Neural cell (in vitro differentiated cells): ENCODE measurements around the gene TMEM40. TPM values are rescaled to one million over a fixed set of nuclear protein-coding genes. Genes with fewer than 3 reads are reported as not detected.

Experiments used
- H2AFZ ChIP-seq: fragments of 200-600, 300-800 bp; sonication (generic), shearing (Covaris generic); 2 replicates; pipeline ENCODE4 v1.6.0; 2014; ENCODE audit warnings: low read depth, mild to moderate bottlenecking, antibody characterized with exemption, low read length, moderate library complexity
- H3F3A ChIP-seq: fragments of 200-600 bp; shearing (Covaris generic); 2 replicates; pipeline ENCODE4 v1.6.1; 2016; ENCODE audit warnings: mild to moderate bottlenecking, moderate library complexity, mixed read lengths, antibody characterized with exemption, low read length; ENCODE audit not compliant: insufficient read depth, poor library complexity, severe bottlenecking
- H3K27ac ChIP-seq: fragments of 200-600, 300-800 bp; sonication (generic), shearing (Covaris generic); 2 replicates; pipeline ENCODE4 v1.5.1; 2014; ENCODE audit warnings: mild to moderate bottlenecking, low read length, moderate library complexity
- H3K27me3 ChIP-seq: fragments of 300-800, 200-600 bp; sonication (generic), shearing (Covaris generic); 2 replicates; pipeline ENCODE4 v1.6.0; 2014; ENCODE audit warnings: mild to moderate bottlenecking, low read depth, low read length, moderate library complexity; ENCODE audit not compliant: insufficient read depth
- H3K36me3 ChIP-seq: fragments of 300-800, 200-600 bp; sonication (generic), shearing (Covaris generic); 2 replicates; pipeline ENCODE4 v1.5.1; 2014; ENCODE audit warnings: mild to moderate bottlenecking, antibody characterized with exemption, low read length, moderate library complexity; ENCODE audit not compliant: insufficient read depth
- H3K4me2 ChIP-seq: fragments of 300-800, 200-600 bp; sonication (generic), shearing (Covaris generic); 2 replicates; pipeline ENCODE4 v1.6.0; 2014; ENCODE audit warnings: mild to moderate bottlenecking, low read length
- H3K4me3 ChIP-seq: fragments of 300-800, 200-600 bp; sonication (generic), shearing (Covaris generic); 2 replicates; pipeline ENCODE4 v1.5.1; 2014; ENCODE audit warnings: mild to moderate bottlenecking, low read length, moderate library complexity
- H3K79me2 ChIP-seq: fragments of 200-600 bp; shearing (Covaris generic); replicated peaks from 2 replicates; pipeline ENCODE4 v1.6.0; 2014; ENCODE audit warnings: mild to moderate bottlenecking, low read length, moderate library complexity; ENCODE audit not compliant: insufficient read depth
- H3K9ac ChIP-seq: fragments of 300-800, 200-600 bp; sonication (generic), shearing (Covaris generic); 2 replicates; pipeline ENCODE4 v1.6.1; 2016; ENCODE audit warnings: mild to moderate bottlenecking, low read length, mixed read lengths
- H3K9me2 ChIP-seq: fragments of 200-600 bp; shearing (Covaris generic); 2 replicates; pipeline ENCODE4 v1.6.1; 2016; ENCODE audit warnings: mild to moderate bottlenecking, low read length, mixed read lengths; ENCODE audit not compliant: insufficient read depth
- H3K9me3 ChIP-seq: fragments of 200-600, 300-800 bp; sonication (generic), shearing (Covaris generic); 2 replicates; pipeline ENCODE4 v1.6.1; 2016; ENCODE audit warnings: mild to moderate bottlenecking, mixed run types, low read length, moderate library complexity, mixed read lengths
- H4K20me1 ChIP-seq: fragments of 200-600 bp; shearing (Covaris generic); 2 replicates; pipeline ENCODE4 v1.6.1; 2016; ENCODE audit warnings: mild to moderate bottlenecking, mixed run types; ENCODE audit not compliant: insufficient read depth
- EP300 ChIP-seq: fragments of 450-650 bp; conservative IDR thresholded peaks from 2 replicates; pipeline ENCODE4 v1.6.1; 2014; ENCODE audit warnings: antibody characterized with exemption, mild to moderate bottlenecking, moderate library complexity; ENCODE audit not compliant: poor library complexity, severe bottlenecking
- EZH2 ChIP-seq: fragments of 200-600, 300-800 bp; shearing (Covaris generic), sonication (generic); IDR thresholded peaks from 2 replicates; pipeline ENCODE4 v1.6.1; 2014; ENCODE audit warnings: antibody characterized with exemption, low read length, borderline replicate concordance, mild to moderate bottlenecking; ENCODE audit not compliant: insufficient read depth, poor library complexity, severe bottlenecking
- MXI1 ChIP-seq: fragments of 450-650 bp; conservative IDR thresholded peaks from 2 replicates; pipeline ENCODE4 v1.6.1; 2014; ENCODE audit warnings: antibody characterized with exemption, mild to moderate bottlenecking; ENCODE audit not compliant: poor library complexity, severe bottlenecking
- POLR2AphosphoS5 ChIP-seq: IDR thresholded peaks from 2 replicates; pipeline ENCODE4 v1.6.1; 2012
- RAD21 ChIP-seq: fragments of 450-650 bp; conservative IDR thresholded peaks from 2 replicates; pipeline ENCODE4 v1.6.1; 2014; ENCODE audit warnings: antibody characterized with exemption, mild to moderate bottlenecking, moderate library complexity
- SMC3 ChIP-seq: fragments of 450-650 bp; conservative IDR thresholded peaks from 2 replicates; pipeline ENCODE4 v1.6.1; 2014; ENCODE audit warnings: antibody characterized with exemption, mild to moderate bottlenecking, moderate library complexity; ENCODE audit not compliant: poor library complexity
- TAF1 ChIP-seq: IDR thresholded peaks from 2 replicates; pipeline ENCODE4 v1.6.1; 2012; ENCODE audit warnings: low read depth
- polyA plus RNA-seq: library from polyadenylated mRNA; depleted of rRNA; stranded (reverse); fragments of >200 nt; gene quantifications from 2 replicates; pipeline ENCODE4 v1.2.3, GENCODE V29; 2014
- TF ChIP-seq, protein P1 (sequence below): fragments of 450-650 bp; IDR thresholded peaks from 2 replicates; pipeline ENCODE4 v1.5.1; 2014; ENCODE audit warnings: antibody characterized with exemption, mild to moderate bottlenecking, moderate library complexity; ENCODE audit not compliant: poor library complexity, severe bottlenecking
- TF ChIP-seq, protein P2 (sequence below): IDR thresholded peaks from 2 replicates; pipeline ENCODE4 v1.6.1; 2012; ENCODE audit warnings: borderline replicate concordance

The TMEM40 gene
- polyA plus RNA-seq, 1 donor from 2014 or later: not detected

DNA sequence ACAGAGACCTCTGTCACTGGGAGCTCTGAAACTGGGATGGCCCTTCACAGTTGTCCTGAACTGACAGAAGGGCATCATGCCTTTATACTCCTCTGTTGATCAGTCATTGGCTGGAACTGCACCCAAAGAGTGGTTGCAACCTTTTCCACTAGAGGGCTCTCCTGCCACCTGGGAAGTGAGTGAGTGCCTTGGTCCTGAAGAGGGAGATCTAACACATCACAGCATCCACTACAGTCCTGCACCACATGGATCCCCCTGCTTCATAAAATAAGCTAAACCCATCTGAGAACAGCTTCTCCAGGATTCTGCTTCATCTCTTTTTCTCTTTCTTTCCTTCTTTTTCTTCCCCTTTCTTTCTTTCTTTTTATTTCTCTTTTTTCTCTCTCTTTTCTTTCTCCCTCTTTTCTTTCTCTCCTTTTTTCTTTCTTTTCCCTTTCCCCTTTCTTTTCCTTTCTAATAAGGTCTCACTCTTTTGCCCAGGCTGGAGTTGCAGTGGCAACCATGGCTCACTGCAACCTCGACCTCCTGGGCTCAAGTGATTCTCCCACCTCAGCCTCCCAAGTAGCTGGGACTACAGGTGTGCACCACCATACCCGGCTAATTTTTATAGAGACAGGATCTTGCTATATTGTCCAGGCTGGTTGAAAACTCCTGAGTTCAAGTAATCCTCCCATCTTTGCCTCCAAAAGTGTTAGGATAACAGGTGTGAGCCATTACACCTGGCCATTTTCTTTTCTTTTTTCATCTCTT, 52.4 kb downstream of the TMEM40 start:
- no peaks in the 10 kb centered on the region for H3K27me3 ChIP-seq
- no peaks in the 10 kb centered on the region for H3K79me2 ChIP-seq
- H3K9ac ChIP-seq: no peak overlapping the region
- no peaks in the 10 kb centered on the region for H3F3A ChIP-seq
- H3K36me3 ChIP-seq: no peaks in the 10 kb centered on the region
- H3K9me2 ChIP-seq: no peaks in the 10 kb centered on the region
- no peaks in the 10 kb centered on the region for H3K9me3 ChIP-seq
- no peak overlapping the region for H2AFZ ChIP-seq
- H3K4me3 ChIP-seq: no peak overlapping the region
- H3K27ac ChIP-seq: no peak overlapping the region
- TF ChIP-seq, protein P1, sequence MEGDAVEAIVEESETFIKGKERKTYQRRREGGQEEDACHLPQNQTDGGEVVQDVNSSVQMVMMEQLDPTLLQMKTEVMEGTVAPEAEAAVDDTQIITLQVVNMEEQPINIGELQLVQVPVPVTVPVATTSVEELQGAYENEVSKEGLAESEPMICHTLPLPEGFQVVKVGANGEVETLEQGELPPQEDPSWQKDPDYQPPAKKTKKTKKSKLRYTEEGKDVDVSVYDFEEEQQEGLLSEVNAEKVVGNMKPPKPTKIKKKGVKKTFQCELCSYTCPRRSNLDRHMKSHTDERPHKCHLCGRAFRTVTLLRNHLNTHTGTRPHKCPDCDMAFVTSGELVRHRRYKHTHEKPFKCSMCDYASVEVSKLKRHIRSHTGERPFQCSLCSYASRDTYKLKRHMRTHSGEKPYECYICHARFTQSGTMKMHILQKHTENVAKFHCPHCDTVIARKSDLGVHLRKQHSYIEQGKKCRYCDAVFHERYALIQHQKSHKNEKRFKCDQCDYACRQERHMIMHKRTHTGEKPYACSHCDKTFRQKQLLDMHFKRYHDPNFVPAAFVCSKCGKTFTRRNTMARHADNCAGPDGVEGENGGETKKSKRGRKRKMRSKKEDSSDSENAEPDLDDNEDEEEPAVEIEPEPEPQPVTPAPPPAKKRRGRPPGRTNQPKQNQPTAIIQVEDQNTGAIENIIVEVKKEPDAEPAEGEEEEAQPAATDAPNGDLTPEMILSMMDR: peak; percentile 47
- TF ChIP-seq SMC3: no peak
- peak; percentile 20 for TF ChIP-seq RAD21
- H4K20me1 ChIP-seq: no peaks in the 10 kb centered on the region
- H3K4me2 ChIP-seq: no peak overlapping the region

- no peak for TF ChIP-seq EP300
- TF ChIP-seq MXI1: no peak
- TF ChIP-seq, protein P1: no peak
- no peak for TF ChIP-seq SMC3
- no peak for TF ChIP-seq EZH2
- TF ChIP-seq, protein P2, sequence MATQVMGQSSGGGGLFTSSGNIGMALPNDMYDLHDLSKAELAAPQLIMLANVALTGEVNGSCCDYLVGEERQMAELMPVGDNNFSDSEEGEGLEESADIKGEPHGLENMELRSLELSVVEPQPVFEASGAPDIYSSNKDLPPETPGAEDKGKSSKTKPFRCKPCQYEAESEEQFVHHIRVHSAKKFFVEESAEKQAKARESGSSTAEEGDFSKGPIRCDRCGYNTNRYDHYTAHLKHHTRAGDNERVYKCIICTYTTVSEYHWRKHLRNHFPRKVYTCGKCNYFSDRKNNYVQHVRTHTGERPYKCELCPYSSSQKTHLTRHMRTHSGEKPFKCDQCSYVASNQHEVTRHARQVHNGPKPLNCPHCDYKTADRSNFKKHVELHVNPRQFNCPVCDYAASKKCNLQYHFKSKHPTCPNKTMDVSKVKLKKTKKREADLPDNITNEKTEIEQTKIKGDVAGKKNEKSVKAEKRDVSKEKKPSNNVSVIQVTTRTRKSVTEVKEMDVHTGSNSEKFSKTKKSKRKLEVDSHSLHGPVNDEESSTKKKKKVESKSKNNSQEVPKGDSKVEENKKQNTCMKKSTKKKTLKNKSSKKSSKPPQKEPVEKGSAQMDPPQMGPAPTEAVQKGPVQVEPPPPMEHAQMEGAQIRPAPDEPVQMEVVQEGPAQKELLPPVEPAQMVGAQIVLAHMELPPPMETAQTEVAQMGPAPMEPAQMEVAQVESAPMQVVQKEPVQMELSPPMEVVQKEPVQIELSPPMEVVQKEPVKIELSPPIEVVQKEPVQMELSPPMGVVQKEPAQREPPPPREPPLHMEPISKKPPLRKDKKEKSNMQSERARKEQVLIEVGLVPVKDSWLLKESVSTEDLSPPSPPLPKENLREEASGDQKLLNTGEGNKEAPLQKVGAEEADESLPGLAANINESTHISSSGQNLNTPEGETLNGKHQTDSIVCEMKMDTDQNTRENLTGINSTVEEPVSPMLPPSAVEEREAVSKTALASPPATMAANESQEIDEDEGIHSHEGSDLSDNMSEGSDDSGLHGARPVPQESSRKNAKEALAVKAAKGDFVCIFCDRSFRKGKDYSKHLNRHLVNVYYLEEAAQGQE: no peak
- no peak for TF ChIP-seq TAF1
- TF ChIP-seq RAD21: no peak
- TF ChIP-seq POLR2AphosphoS5: no peak
- H3K9me2 ChIP-seq: no peaks in the 10 kb centered on the region
- no peak overlapping the region for H3K4me2 ChIP-seq
- no peak overlapping the region for H3K9ac ChIP-seq
- no peaks in the 10 kb centered on the region for H3K9me3 ChIP-seq
- no peak overlapping the region for H3K4me3 ChIP-seq
- no peaks in the 10 kb centered on the region for H3K36me3 ChIP-seq
- no peak overlapping the region for H2AFZ ChIP-seq
- no peaks in the 10 kb centered on the region for H4K20me1 ChIP-seq
- H3K79me2 ChIP-seq: no peaks in the 10 kb centered on the region
- H3F3A ChIP-seq: no peaks in the 10 kb centered on the region
- no peaks in the 10 kb centered on the region for H3K27me3 ChIP-seq
- H3K27ac ChIP-seq: no peak overlapping the region
Measured at GRCh38 chr3:12705981-12706380, 53.1 kb downstream of the TMEM40 start.
